Left ventricle myocardium inferior (tissue), 1 donor: ENCODE data around the gene SH3TC1. TPM values are rescaled to one million over a fixed set of nuclear protein-coding genes. Genes with fewer than 3 reads are reported as not detected.

Experiments used
- DNase-seq: peaks from one replicate; pipeline ENCODE4 v3.0.0-alpha.2; 2020
- H3K27ac ChIP-seq: fragments of 200-600 bp; replicated peaks from 2 replicates; pipeline ENCODE4 v1.8.0; 2021
- H3K27me3 ChIP-seq: fragments of 200-600 bp; 2 replicates; pipeline ENCODE4 v1.8.0; 2021; ENCODE audit warnings: low read depth
- H3K36me3 ChIP-seq: fragments of 200-600 bp; 2 replicates; pipeline ENCODE4 v1.8.0; 2021
- H3K4me1 ChIP-seq: fragments of 200-600 bp; 2 replicates; pipeline ENCODE4 v1.8.0; 2021
- H3K4me3 ChIP-seq: fragments of 200-600 bp; 2 replicates; pipeline ENCODE4 v1.8.0; 2021; ENCODE audit warnings: mild to moderate bottlenecking, moderate library complexity
- H3K9me3 ChIP-seq: fragments of 200-600 bp; replicated peaks from 2 replicates; pipeline ENCODE4 v1.8.0; 2021
- intact Hi-C: fragments of 100-400 bp; cut with micrococcal nuclease; formaldehyde crosslinking; loops from one replicate; pipeline ENCODE4 v1.11.0; 2022
- total RNA-seq: library from RNA; stranded (reverse); fragmentation: NEBNext Ultra II Directional; extraction: Animal tissue kit (Norgen Biotek cat#: 25700); gene quantifications from one replicate; pipeline ENCODE4 v1.2.1, GENCODE V29; 2021
- TF ChIP-seq, protein P1 (sequence below): fragments of 200-600 bp; IDR thresholded peaks from 2 replicates; pipeline ENCODE4 v1.8.0; 2021; ENCODE audit warnings: antibody characterized with exemption, mild to moderate bottlenecking, borderline replicate concordance
- donor health status: DM: no; HTN: yes; CAD: no; lungs with severe emphysema.

Gene SH3TC1
- total RNA-seq, 1 donor from 2014 or later = 13.6 TPM

DNA sequence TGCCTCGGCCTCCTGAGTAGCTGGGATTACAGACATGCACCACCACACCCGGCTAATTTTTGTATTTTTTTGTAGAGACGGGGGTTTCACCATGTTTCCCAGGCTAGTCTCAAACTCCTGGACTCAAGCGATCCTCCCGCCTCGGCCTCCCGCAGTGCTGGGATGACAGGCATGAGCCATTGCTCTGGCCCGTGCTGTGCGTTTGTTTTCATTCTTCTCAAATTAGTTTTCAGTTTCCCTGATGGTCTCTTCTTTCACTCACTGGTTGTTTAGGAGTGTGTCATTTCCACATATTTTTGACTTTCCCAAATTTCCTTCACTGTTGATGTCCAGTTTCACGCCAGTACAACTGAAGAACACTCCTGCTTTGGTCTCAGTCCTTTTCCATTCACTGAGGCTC lies 31.8 kb downstream of the SH3TC1 start:
- H3K4me3 ChIP-seq = no peak overlapping the region
- peaks cover 32% of the 10 kb centered on the region for H3K36me3 ChIP-seq
- no peaks in the 10 kb centered on the region for H3K27me3 ChIP-seq
- no peak overlapping the region for H3K27ac ChIP-seq
- no peak for DNase-seq
- intact Hi-C loops = no loop called here
- TF ChIP-seq, protein P1, sequence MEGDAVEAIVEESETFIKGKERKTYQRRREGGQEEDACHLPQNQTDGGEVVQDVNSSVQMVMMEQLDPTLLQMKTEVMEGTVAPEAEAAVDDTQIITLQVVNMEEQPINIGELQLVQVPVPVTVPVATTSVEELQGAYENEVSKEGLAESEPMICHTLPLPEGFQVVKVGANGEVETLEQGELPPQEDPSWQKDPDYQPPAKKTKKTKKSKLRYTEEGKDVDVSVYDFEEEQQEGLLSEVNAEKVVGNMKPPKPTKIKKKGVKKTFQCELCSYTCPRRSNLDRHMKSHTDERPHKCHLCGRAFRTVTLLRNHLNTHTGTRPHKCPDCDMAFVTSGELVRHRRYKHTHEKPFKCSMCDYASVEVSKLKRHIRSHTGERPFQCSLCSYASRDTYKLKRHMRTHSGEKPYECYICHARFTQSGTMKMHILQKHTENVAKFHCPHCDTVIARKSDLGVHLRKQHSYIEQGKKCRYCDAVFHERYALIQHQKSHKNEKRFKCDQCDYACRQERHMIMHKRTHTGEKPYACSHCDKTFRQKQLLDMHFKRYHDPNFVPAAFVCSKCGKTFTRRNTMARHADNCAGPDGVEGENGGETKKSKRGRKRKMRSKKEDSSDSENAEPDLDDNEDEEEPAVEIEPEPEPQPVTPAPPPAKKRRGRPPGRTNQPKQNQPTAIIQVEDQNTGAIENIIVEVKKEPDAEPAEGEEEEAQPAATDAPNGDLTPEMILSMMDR = no peak
- peaks cover 15% of the 10 kb centered on the region for H3K4me1 ChIP-seq
- no peaks in the 10 kb centered on the region for H3K9me3 ChIP-seq

DNA sequence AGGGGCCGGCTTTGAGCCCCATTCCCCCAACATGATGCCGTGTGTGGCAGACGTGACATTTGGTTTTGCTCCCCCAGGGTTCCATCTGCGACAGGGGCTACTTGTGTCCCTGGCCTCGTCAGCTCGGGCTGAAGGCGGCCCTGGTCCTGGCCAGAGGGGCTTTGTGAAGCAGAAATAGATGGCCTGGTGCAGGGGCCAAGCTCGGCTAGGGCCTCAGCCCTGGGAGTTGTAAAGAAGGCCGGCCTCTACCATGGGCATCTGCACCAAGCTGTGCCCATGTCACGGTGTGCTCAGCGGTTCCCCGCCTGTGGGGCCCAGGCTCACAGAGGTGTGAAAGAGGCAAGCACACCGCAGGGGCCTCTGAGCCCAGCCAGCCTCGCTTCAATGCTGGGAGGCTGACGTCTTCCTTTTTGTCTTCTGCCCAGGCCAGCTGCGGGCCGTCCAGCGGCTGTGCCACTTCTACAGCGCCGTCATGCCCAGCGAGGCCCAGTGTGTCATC lies 32.5 kb downstream of the SH3TC1 start:
- H3K27me3 ChIP-seq = no peaks in the 10 kb centered on the region

DNA sequence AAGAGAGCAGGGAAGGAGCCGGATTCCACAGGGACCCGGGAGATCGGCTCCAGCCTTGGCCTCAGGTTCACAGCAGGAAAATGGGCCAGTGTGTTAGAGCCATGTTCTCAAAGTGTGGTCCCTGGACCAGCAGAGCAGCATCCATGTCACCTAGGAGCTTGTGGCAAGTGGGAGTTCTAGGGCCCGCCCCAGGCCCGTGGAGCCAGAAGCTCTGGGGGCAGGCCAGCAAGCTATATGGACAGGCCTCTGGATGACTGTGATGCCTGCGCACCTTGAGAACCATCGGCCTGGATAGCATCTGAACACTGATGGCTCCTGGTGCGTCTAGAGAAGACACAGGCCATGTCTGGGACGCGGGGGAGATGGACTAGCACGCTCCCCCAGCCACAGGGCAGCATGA lies 33.7 kb downstream of the SH3TC1 start:
- TF ChIP-seq, protein P1 = no peak

More for the DNA sequence above, 32.5 kb downstream of the SH3TC1 start:
- peaks cover 39% of the 10 kb centered on the region for H3K36me3 ChIP-seq
- H3K4me1 ChIP-seq = peaks cover 13% of the 10 kb centered on the region
- intact Hi-C loops = no loop called here
- TF ChIP-seq, protein P1 = no peak
- no peak for DNase-seq
- H3K27ac ChIP-seq = no peak overlapping the region
- H3K4me3 ChIP-seq = no peak overlapping the region
- no peaks in the 10 kb centered on the region for H3K9me3 ChIP-seq

DNA sequence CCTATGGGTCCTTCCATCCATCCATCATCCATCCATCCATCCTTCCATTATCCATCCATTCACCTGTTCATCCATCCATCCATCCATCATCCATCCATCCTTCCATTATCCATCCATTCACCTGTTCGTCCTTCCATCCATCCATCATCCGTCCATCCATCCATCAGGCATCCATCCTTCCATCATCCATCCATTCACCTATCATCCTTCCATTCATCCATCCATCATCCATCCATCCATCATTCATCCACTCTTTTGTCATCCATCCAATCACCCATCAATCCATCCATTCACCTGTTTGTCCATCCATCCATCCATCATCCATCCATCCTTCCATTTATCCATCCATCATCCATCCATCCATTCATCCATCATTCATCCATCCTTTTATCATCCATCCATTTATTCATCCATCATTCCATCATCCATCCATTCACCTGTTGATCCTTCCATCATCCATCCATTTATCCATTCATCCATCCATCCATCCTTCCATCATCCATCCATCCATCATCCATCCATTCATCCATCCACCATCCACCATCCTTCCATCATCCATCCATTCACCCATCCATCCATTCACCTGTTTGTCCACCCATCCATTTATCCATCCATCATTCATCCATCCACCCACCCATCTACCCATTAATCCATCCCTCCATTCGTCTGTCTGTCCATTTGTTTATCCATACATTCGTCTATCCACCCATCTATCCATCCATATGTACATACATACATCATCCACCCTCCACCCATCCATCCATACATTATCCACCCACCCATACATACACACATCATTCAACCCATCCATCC lies 34.8 kb downstream of the SH3TC1 start:
- H3K36me3 ChIP-seq = peaks cover 50% of the 10 kb centered on the region

More for the DNA sequence above, 33.7 kb downstream of the SH3TC1 start:
- no peak for DNase-seq
- H3K4me1 ChIP-seq = peaks cover 12% of the 10 kb centered on the region
- no peaks in the 10 kb centered on the region for H3K27me3 ChIP-seq
- intact Hi-C loops = no loop called here
- H3K9me3 ChIP-seq = no peaks in the 10 kb centered on the region
- peaks cover 50% of the 10 kb centered on the region for H3K36me3 ChIP-seq
- H3K27ac ChIP-seq = no peak overlapping the region
- no peak overlapping the region for H3K4me3 ChIP-seq

DNA sequence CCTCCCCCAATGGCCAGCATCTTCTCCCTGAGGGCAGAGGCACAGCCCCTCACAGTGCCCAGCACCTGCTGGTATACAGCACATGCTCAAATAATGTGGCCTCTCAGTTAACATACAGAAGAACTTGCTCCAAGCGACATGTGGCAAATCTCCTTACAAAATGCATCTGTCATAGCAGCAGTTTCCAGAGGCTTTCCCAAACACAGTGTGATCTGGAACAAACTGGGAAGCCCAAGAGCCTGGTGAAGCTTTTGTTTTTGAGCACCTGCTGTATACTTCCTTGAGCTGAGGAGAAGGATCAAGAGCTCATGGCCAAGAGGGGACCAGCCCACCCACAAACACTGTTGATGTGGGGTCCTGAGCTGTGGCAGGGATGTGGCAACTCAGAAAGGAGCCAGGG lies 35.6 kb downstream of the SH3TC1 start:
- intact Hi-C loops = no loop called here
- Histone ChIP-seq H3K36me3 (peaks cover 50% of the 10 kb centered on the region), H3K4me3 (no peak overlapping the region), H3K27me3 (no peaks in the 10 kb centered on the region), H3K4me1 (no peaks in the 10 kb centered on the region), H3K9me3 (no peaks in the 10 kb centered on the region), H3K27ac (no peak overlapping the region)
- no peak for DNase-seq
- TF ChIP-seq, protein P1 = no peak

More for the DNA sequence above, 34.8 kb downstream of the SH3TC1 start:
- peaks cover under 1% of the 10 kb centered on the region for H3K4me1 ChIP-seq
- H3K4me3 ChIP-seq = no peak overlapping the region
- TF ChIP-seq, protein P1 = no peak
- no peaks in the 10 kb centered on the region for H3K27me3 ChIP-seq
- intact Hi-C loops = no loop called here
- H3K9me3 ChIP-seq = no peaks in the 10 kb centered on the region
- DNase-seq = no peak
- no peak overlapping the region for H3K27ac ChIP-seq
